Panc1 (cell line): ENCODE measurements around the gene GCNA. TPM values are rescaled to one million over a fixed set of nuclear protein-coding genes. Genes with fewer than 3 reads are reported as not detected.

Source experiments
- ATAC-seq: fragments of 200-7000 bp; cut with Tn5 transposase; 2 replicates; pipeline ENCODE4 v1.9.1; 2020; ENCODE audit warnings: mild to moderate bottlenecking, moderate library complexity
- BruUV-seq: library from RNA; stranded (reverse); fragments of 400-500 nt; replicated peaks from 2 replicates; lab custom pipeline; 2021; lab: Mats Ljungman, UMichigan
- CTCF ChIA-PET: fragments of 300-600 bp; sonication (Branson Sonifier 250); formaldehyde crosslinking; loops from one replicate; lab custom pipeline; 2022; ENCODE audit warnings: antibody characterized with exemption; lab: Charles Lee
- POLR2A ChIA-PET: fragments of 300-600 bp; sonication (Branson Sonifier 250); formaldehyde crosslinking; loops from one replicate; lab custom pipeline; 2022; ENCODE audit warnings: antibody characterized with exemption; lab: Charles Lee
- DNase-seq: peaks from one replicate; pipeline ENCODE4 v3.0.0-alpha.2; 2010; ENCODE audit warnings: low read depth, low spot score
- H3K27ac ChIP-seq: 2 replicates; pipeline ENCODE4 v1.5.1; 2011; ENCODE audit warnings: mild to moderate bottlenecking, low read length, inconsistent platforms
- H3K27me3 ChIP-seq: fragments of 200-500 bp; sonication (Bioruptor generic); 2 replicates; pipeline ENCODE4 v1.6.0; 2014; ENCODE audit warnings: low read length, inconsistent platforms; ENCODE audit not compliant: control insufficient read depth, insufficient read depth
- H3K36me3 ChIP-seq: fragments of 200-500 bp; sonication (Bioruptor generic); 2 replicates; pipeline ENCODE4 v1.5.1; 2014; ENCODE audit warnings: inconsistent platforms, mild to moderate bottlenecking, low read length, moderate library complexity; ENCODE audit not compliant: control insufficient read depth, insufficient read depth
- H3K4me1 ChIP-seq: 2 replicates; pipeline ENCODE4 v1.5.1; 2011; ENCODE audit warnings: inconsistent platforms, mild to moderate bottlenecking, low read length, moderate library complexity; ENCODE audit not compliant: control insufficient read depth, insufficient read depth
- H3K4me3 ChIP-seq, 2 experiments: 2 replicates each; pipeline ENCODE4 v1.5.1; 2011 to 2012; ENCODE audit warnings: low read depth in 2 of 2, low read length in 2 of 2, mild to moderate bottlenecking in 2 of 2, inconsistent platforms in 1 of 2, moderate library complexity in 1 of 2
- H3K9me3 ChIP-seq: fragments of 200-500 bp; sonication (Bioruptor generic); 2 replicates; pipeline ENCODE4 v1.5.1; 2014; ENCODE audit warnings: low read depth, mild to moderate bottlenecking, inconsistent platforms, low read length, moderate library complexity; ENCODE audit not compliant: control insufficient read depth, insufficient read depth
- POLR2AphosphoS5 ChIP-seq: IDR thresholded peaks from 2 replicates; pipeline ENCODE4 v1.6.1; 2012; ENCODE audit warnings: mild to moderate bottlenecking, low read depth, low read length, moderate library complexity
- SIN3A ChIP-seq: IDR thresholded peaks from 2 replicates; pipeline ENCODE4 v1.6.1; 2012; ENCODE audit warnings: low read depth, mild to moderate bottlenecking, low read length, moderate library complexity, borderline replicate concordance; ENCODE audit not compliant: insufficient read depth
- TCF7L2 ChIP-seq: IDR thresholded peaks from 2 replicates; pipeline ENCODE4 v1.6.1; 2011; ENCODE audit warnings: mild to moderate bottlenecking, low read depth, low read length, inconsistent platforms
- in situ Hi-C: cut with HindIII; loops from 2 replicates; pipeline ENCODE4 v1.10.0; 2016; ENCODE audit warnings: low sequenced_read_pairs, low pct_unique_long_range_greater_than_20kb
- intact Hi-C: fragments of 100-400 bp; cut with micrococcal nuclease; formaldehyde crosslinking; loops from one replicate; pipeline ENCODE4 v1.10.0; 2022; ENCODE audit not compliant: unreplicated experiment
- total RNA-seq: library from RNA; stranded (reverse); gene quantifications from one replicate; pipeline ENCODE4 v1.2.1, GENCODE V29; 2021; ENCODE audit not compliant: unreplicated experiment
- TF ChIP-seq, protein P1 (sequence below): fragments of 450-650 bp; IDR thresholded peaks from 2 replicates; pipeline ENCODE4 v1.5.1; 2017; ENCODE audit warnings: mild to moderate bottlenecking
- TF ChIP-seq, protein P2 (sequence below), 2 experiments: IDR thresholded peaks; 2 replicates each; pipeline ENCODE4 v1.6.1; 2011 to 2012; ENCODE audit warnings: low read depth in 2 of 2, control low read depth in 1 of 2, low read length in 1 of 2, mild to moderate bottlenecking in 1 of 2, moderate library complexity in 1 of 2; ENCODE audit not compliant: insufficient read depth in 1 of 2

The GCNA gene
- total RNA-seq, 1 experiment from 2014 or later = 4.0 TPM

DNA sequence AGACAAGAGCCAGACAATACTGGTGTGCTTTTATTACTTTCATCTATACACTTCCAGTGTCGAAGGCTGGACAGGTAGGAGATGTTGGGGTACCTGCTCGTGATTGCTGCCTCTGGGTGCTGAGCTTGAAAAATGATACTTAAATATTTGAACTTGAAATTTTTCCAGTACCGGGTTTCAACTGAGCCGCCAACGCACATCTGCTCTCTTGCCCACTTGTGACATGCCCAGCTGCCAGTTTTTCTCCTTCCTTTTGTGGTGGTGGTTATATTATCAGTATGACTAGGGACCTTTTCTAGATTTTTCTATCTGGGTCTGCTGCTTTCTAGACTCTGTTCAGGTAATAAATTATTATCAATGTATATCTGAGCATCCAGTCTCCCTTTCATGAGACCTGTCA, 42.0 kb upstream of the GCNA start:
- peaks cover 10% of the 10 kb centered on the region for H3K36me3 ChIP-seq
- POLR2A ChIA-PET = no interaction called here
- TF ChIP-seq POLR2AphosphoS5 (no peak), TCF7L2 (no peak), SIN3A (no peak)
- TF ChIP-seq, protein P1, sequence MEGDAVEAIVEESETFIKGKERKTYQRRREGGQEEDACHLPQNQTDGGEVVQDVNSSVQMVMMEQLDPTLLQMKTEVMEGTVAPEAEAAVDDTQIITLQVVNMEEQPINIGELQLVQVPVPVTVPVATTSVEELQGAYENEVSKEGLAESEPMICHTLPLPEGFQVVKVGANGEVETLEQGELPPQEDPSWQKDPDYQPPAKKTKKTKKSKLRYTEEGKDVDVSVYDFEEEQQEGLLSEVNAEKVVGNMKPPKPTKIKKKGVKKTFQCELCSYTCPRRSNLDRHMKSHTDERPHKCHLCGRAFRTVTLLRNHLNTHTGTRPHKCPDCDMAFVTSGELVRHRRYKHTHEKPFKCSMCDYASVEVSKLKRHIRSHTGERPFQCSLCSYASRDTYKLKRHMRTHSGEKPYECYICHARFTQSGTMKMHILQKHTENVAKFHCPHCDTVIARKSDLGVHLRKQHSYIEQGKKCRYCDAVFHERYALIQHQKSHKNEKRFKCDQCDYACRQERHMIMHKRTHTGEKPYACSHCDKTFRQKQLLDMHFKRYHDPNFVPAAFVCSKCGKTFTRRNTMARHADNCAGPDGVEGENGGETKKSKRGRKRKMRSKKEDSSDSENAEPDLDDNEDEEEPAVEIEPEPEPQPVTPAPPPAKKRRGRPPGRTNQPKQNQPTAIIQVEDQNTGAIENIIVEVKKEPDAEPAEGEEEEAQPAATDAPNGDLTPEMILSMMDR = no peak
- TF ChIP-seq, protein P2, sequence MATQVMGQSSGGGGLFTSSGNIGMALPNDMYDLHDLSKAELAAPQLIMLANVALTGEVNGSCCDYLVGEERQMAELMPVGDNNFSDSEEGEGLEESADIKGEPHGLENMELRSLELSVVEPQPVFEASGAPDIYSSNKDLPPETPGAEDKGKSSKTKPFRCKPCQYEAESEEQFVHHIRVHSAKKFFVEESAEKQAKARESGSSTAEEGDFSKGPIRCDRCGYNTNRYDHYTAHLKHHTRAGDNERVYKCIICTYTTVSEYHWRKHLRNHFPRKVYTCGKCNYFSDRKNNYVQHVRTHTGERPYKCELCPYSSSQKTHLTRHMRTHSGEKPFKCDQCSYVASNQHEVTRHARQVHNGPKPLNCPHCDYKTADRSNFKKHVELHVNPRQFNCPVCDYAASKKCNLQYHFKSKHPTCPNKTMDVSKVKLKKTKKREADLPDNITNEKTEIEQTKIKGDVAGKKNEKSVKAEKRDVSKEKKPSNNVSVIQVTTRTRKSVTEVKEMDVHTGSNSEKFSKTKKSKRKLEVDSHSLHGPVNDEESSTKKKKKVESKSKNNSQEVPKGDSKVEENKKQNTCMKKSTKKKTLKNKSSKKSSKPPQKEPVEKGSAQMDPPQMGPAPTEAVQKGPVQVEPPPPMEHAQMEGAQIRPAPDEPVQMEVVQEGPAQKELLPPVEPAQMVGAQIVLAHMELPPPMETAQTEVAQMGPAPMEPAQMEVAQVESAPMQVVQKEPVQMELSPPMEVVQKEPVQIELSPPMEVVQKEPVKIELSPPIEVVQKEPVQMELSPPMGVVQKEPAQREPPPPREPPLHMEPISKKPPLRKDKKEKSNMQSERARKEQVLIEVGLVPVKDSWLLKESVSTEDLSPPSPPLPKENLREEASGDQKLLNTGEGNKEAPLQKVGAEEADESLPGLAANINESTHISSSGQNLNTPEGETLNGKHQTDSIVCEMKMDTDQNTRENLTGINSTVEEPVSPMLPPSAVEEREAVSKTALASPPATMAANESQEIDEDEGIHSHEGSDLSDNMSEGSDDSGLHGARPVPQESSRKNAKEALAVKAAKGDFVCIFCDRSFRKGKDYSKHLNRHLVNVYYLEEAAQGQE (IDR thresholded peaks at IDR 0.05; ENCODE audit: insufficient read depth in 1 of 2, low read depth in 2 of 2, low read length in 1 of 2) = no peak
- CTCF ChIA-PET = no interaction called here
- H3K4me3 ChIP-seq = peak overlapping the region; percentile 88 to 98
- no TSS peak for BruUV-seq
- peaks cover 26% of the 10 kb centered on the region for H3K4me1 ChIP-seq
- intact Hi-C loops (no loop called here), in situ Hi-C loops (no loop called here)
- H3K27ac ChIP-seq = peak overlapping the region; percentile 44; the same call in 1 of the 2 replicates
- no peaks in the 10 kb centered on the region for H3K27me3 ChIP-seq
- DNase-seq (no peak), ATAC-seq (no peak)
- H3K9me3 ChIP-seq = no peaks in the 10 kb centered on the region

DNA sequence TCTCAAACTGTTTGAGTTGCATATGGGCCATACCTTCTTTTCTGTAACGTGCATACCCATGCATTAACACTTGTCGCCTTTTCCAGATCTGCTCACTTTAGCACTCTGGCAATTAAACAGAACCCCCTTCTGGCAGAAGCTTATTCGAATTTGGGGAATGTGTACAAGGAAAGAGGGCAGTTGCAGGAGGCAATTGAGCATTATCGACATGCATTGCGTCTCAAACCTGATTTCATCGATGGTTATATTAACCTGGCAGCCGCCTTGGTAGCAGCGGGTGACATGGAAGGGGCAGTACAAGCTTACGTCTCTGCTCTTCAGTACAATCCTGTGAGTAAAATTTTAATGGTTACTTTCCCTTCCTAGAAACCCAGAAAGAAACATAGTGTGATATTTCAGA, 40.5 kb upstream of the GCNA start:
- BruUV-seq = no TSS peak
- peaks cover 10% of the 10 kb centered on the region for H3K36me3 ChIP-seq
- H3K9me3 ChIP-seq = no peaks in the 10 kb centered on the region
- peaks cover 32% of the 10 kb centered on the region for H3K4me1 ChIP-seq
- in situ Hi-C loops = no loop called here
- ChIA-PET CTCF (no interaction called here), POLR2A (no interaction called here)
- TF ChIP-seq TCF7L2 (no peak), SIN3A (no peak), POLR2AphosphoS5 (no peak)
- TF ChIP-seq, protein P2 (IDR thresholded peaks at IDR 0.05; ENCODE audit: insufficient read depth in 1 of 2, low read depth in 2 of 2, low read length in 1 of 2) = no peak
- DNase-seq = no peak
- no peaks in the 10 kb centered on the region for H3K27me3 ChIP-seq
- no peak overlapping the region for H3K4me3 ChIP-seq
- no peak for ATAC-seq
- intact Hi-C loops = no loop called here
- H3K27ac ChIP-seq = no peak overlapping the region
